Occipital lobe (tissue), 2 donors: ENCODE measurements around the gene ISG15. TPM values are rescaled to one million over a fixed set of nuclear protein-coding genes. Genes with fewer than 3 reads are reported as not detected.
"Not testable (repeated sequence)": the region's sequence is repeated elsewhere in the genome, so short reads cannot be mapped to it uniquely, and the experiment has no call there.

Source experiments
- DNase-seq: peaks from one replicate; lab custom pipeline; 2025; lab: John Stamatoyannopoulos, UW
- total RNA-seq: library from RNA; depleted of rRNA; stranded (reverse); fragments of >200 nt; gene quantifications from one replicate; pipeline ENCODE4 v1.2.3, GENCODE V29; 2014

The ISG15 gene
- total RNA-seq, 1 donor from 2014 or later = 15.0 TPM

DNA sequence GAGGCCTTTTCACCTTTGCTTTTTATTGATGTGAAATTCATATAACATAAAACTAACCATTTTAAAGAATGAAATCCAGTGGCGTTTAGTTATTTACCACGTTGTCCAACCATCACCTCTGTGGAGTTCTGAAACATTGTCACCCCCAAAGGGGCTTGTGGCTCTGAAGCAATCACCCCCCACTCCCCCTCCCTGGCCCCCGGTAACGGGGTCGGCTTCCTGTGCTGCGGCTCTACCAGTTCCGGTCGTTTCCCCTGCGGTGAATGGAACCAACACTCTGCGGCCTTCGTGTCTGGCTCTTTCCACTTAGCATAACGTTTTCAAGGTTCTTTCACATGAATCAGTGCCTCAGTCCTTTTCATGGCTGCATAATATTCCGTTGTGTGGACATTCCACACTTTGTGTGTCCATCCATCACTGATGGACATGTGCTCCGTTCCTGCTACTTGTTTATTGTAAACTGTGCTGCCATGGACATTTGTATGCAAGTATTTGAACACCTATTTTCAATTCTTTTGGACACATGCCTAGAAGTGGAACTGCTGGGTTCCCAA lies 1.8 kb upstream of the ISG15 start:
- DNase-seq = no peak

GRCh38 chr1:1012736-1013104 lies 577 bp upstream of the ISG15 start:
- DNase-seq = not testable (repeated sequence)

DNA sequence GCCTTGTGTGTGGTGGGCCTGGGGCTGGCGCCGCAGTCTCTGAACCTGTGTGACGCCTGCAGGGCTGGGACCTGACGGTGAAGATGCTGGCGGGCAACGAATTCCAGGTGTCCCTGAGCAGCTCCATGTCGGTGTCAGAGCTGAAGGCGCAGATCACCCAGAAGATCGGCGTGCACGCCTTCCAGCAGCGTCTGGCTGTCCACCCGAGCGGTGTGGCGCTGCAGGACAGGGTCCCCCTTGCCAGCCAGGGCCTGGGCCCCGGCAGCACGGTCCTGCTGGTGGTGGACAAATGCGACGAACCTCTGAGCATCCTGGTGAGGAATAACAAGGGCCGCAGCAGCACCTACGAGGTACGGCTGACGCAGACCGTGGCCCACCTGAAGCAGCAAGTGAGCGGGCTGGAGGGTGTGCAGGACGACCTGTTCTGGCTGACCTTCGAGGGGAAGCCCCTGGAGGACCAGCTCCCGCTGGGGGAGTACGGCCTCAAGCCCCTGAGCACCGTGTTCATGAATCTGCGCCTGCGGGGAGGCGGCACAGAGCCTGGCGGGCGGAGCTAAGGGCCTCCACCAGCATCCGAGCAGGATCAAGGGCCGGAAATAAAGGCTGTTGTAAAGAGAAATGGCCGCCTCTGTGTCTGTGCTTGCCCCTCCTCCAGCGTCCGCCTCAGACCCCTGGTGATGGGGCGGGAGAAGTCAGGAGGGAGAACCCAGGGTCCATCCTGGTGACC lies 788 bp downstream of the ISG15 start:
- no peak for DNase-seq

- no peak for DNase-seq
Observed at GRCh38 chr1:1014799-1015681, 1.7 kb downstream of the ISG15 start.

GRCh38 chr1:1017397-1018320 lies 4.4 kb downstream of the ISG15 start:
- not testable (repeated sequence) for DNase-seq

GRCh38 chr1:1018321-1018685 lies 5.0 kb downstream of the ISG15 start:
- DNase-seq = not testable (repeated sequence)

DNA sequence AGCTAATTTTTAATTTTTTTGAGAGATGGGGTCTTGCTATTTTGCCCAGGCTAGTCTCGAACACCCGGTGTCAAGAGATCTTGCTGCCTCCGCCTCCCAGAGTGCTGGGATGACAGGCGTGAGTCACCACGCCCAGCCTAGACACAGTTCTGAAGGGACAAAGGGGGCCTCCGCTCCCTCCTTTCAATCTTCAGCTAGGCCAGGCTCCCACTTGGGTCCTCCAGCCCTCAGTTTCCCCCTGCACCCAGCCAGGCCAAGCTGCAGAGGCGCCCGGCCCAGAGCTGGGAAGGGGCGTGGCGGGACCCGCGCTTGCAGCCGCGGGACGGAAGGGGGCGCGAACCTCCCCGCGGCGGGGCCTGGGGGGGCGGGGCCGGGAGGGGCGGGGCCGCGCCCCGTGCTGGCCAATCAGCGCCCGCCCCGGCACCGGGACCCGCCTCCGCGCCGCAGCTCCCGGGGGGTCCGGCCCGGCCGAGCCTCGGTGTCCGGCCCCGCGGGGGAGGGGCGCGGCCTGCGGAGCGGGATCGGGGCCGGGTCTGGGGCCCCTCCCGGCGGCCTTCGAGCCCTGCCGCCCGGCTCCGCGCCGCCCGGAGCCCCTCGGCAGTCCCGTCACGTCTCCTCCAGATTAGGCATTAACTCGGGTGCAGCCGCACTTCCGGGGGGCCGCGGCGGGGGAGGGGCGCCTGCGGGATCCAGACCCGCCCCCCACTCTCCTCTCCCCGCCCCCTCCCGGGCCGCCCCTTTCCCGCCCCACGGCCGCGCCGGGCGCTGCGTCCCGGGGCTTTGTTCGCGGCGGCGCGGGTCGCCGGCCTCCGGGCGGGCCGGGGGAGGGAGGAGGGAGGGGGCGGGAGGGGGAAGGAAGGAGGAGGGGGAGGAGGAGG lies 6.1 kb downstream of the ISG15 start:
- peak; percentile 85 for DNase-seq

GRCh38 chr1:1020000-1020404 lies 6.7 kb downstream of the ISG15 start, which contains the start of gene AGRN:
Gene AGRN (plus strand): TSS chr1:1020120. CDS start chr1:1020173, 53 bp downstream.
- no peak for DNase-seq

- DNase-seq = no peak
Observed at GRCh38 chr1:1020415-1021009, 7.2 kb downstream of the ISG15 start.

- no peak for DNase-seq
Observed at GRCh38 chr1:1021010-1021919, 8.0 kb downstream of the ISG15 start.

DNA sequence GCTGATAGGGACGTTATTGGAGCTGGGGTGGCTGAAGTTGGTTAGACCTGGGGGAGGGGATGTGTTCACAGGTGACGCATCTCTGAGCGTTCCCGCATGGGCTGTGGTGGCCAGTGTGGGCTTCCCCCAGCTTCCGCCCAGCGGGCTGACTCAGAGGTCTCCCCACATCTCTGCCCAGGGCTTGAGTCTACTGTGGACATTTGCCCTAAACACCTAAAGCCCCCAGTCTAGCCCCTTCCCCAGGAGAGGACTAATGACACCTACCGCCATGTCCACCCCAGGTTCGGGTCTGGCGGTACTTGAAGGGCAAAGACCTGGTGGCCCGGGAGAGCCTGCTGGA lies 8.6 kb downstream of the ISG15 start:
- no peak for DNase-seq

- no peak for DNase-seq
Observed at GRCh38 chr1:1022302-1023009, 9.2 kb downstream of the ISG15 start.

GRCh38 chr1:1023700-1024099 lies 10.4 kb downstream of the ISG15 start:
- DNase-seq = no peak

DNA sequence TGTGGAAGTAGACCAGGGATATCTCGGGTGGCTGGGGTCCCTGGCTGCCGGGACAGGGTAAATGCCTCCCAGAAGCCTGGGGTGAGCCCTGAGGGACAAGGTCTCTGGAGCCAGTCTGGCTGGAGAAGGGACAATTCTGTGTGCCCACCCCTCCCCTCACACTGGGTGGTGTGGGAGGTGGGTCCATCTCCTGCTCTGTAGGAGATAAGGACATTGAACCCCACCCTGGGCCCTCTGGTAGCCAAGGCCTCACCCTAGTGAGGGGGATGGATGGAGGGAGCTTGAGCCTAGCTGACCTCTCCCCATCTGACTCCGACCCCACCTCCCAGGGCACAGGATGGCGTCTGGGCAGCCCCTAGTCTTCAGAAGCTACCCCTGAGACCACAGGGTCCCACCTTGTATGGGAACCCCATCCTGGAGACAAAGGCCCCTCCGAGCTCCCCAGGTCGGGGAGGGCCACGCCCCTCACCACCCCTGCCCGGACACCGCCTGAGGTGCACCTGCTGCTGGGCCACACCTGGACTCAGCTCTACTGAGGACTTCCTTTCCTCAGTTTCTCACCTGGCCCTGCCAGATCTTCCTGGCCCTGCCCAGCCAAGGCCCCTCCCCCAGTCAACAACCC lies 11.0 kb downstream of the ISG15 start:
- DNase-seq = no peak

DNA sequence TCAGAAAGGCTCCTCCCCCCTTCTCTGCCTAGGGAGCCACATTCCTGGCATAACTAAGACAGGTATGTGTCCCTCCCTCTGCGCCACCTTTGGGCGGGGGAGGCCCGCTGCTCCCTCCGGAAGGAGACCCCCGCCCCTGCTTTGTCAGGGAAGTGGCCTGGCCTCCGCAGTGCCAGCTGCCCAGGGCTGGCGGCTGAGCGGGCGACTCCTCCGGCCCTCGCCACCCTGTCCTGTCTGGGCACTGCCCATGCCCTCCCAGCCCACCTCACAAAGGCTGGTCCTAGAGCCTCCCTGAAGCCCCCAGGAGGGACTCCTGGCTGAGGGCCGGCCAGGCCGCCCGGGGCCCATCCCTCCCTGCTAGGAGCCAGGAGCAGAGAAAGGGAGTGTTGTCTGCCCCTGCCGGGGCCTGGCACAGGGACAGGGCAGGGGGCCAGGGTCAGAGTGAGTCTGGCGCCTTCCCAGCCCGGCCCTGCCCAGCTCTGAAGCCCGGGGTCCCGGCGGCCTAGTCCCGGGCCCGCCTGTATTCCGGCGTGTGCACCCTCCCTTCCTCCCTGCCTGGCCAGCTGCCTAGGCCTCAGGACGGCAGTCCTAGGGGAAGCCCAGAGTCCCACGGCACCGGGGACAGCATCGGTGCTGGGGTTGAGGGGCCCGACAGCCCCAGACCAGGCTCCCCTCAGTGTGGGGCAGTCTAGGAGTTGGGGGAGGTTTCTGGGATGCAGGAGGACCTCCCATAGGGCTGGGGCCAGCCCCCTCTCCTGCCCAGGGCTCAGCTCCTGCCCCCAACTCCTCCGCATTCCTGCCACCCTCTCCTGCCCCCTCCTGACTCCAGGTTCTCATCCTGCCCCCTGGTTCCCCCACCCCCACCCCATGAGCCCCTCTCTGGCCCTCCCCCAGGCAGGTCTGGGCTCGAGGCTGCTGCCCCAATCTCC lies 11.7 kb downstream of the ISG15 start:
- DNase-seq = no peak

DNA sequence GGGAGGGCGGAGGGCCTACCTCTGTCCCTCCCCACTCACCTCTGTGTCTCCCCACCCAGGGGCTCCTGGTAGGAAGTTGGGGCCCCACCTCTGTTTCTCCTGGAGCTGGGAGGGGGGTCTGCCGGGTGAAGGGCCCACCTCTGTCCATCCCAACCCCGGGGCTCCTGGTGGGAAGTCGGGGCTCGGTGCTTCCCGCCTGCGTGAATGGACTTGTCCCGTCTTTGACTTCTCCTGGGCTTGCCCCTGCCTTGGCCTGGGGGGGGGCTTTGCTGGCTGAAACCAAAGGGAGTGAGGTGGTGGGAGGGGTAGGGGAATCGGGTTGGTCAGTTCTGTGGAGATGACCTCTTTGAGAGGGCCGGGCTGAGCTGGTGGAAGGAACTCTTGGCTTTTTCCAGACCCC lies 12.4 kb downstream of the ISG15 start:
- DNase-seq = no peak
